SK-N-SH (cell line): ENCODE data around the gene AURKB. TPM values are rescaled to one million over a fixed set of nuclear protein-coding genes. Genes with fewer than 3 reads are reported as not detected.

Source experiments
- CTCF ChIA-PET: fragments of 300-600, 350-600 bp; formaldehyde crosslinking; extraction: SDS; loops from one replicate; lab custom pipeline; 2021; lab: Yijun Ruan, JAX
- POLR2A ChIA-PET: fragments of 350-600 bp; sonication (Branson Sonifier 250); formaldehyde crosslinking; extraction: SDS; loops from one replicate; lab custom pipeline; 2020; ENCODE audit warnings: antibody characterized with exemption, inconsistent platforms; lab: Yijun Ruan, JAX
- DNase-seq: peaks from one replicate; pipeline ENCODE4 v3.0.0; 2012
- H2AFZ ChIP-seq: fragments of 200-600 bp; sonication (generic); 2 replicates; pipeline ENCODE4 v1.8.1; 2016; ENCODE audit warnings: antibody characterized with exemption, mild to moderate bottlenecking, low read depth
- H3F3A ChIP-seq: fragments of 200-600 bp; sonication (generic); replicated peaks from 2 replicates; pipeline ENCODE3; 2016; ENCODE audit warnings: antibody characterized with exemption, mild to moderate bottlenecking; ENCODE audit not compliant: insufficient read depth
- H3K27ac ChIP-seq, 2 experiments: fragments of 200-500 bp in 1 of 2; fragments of 200-600 bp in 1 of 2; sonication (Bioruptor generic) in 1 of 2; sonication (generic), shearing (Covaris generic) in 1 of 2; 2 replicates each; pipeline versions ENCODE4 v1.5.1 to v1.6.1; 2014 to 2016; ENCODE audit warnings: low read depth in 2 of 2, inconsistent platforms in 1 of 2, low read length in 1 of 2, mild to moderate bottlenecking in 1 of 2, mixed read lengths in 1 of 2
- H3K27me3 ChIP-seq: fragments of 200-600 bp; sonication (generic), shearing (Covaris generic); 2 replicates; pipeline ENCODE4 v1.6.1; 2016; ENCODE audit warnings: mixed run types; ENCODE audit not compliant: insufficient read depth
- H3K36me3 ChIP-seq, 2 experiments: fragments of 200-500 bp in 1 of 2; fragments of 200-600 bp in 1 of 2; sonication (Bioruptor generic) in 1 of 2; sonication (generic) in 1 of 2; replicated peaks in 1 of 2; 2 replicates each; pipeline versions ENCODE3 to v1.5.1; 2014 to 2016; ENCODE audit warnings: low read length in 1 of 2, mild to moderate bottlenecking in 1 of 2; ENCODE audit not compliant: insufficient read depth in 2 of 2, control insufficient read depth in 1 of 2
- H3K4me1 ChIP-seq, 2 experiments: fragments of 200-500 bp in 1 of 2; fragments of 200-600 bp in 1 of 2; sonication (Bioruptor generic) in 1 of 2; sonication (generic), shearing (Covaris generic) in 1 of 2; 2 replicates each; pipeline versions ENCODE4 v1.5.1 to v1.6.1; 2014 to 2016; ENCODE audit warnings: low read depth in 1 of 2, low read length in 1 of 2, mixed run types in 1 of 2; ENCODE audit not compliant: insufficient read depth in 2 of 2, control insufficient read depth in 1 of 2
- H3K4me2 ChIP-seq: fragments of 200-600 bp; sonication (generic), shearing (Covaris generic); 2 replicates; pipeline ENCODE4 v1.6.1; 2017; ENCODE audit warnings: mixed run types
- H3K4me3 ChIP-seq, 2 experiments: fragments of 200-500 bp in 1 of 2; fragments of 200-600 bp in 1 of 2; sonication (Bioruptor generic) in 1 of 2; sonication (generic), shearing (Covaris generic) in 1 of 2; 2 replicates each; pipeline versions ENCODE4 v1.5.1 to v1.8.1; 2014 to 2016; ENCODE audit warnings: low read depth in 2 of 2, inconsistent platforms in 1 of 2, low read length in 1 of 2, mild to moderate bottlenecking in 1 of 2, mixed read lengths in 1 of 2, moderate library complexity in 1 of 2
- H3K79me2 ChIP-seq: fragments of 200-600 bp; sonication (generic); 2 replicates; pipeline ENCODE4 v1.8.1; 2017; ENCODE audit warnings: mild to moderate bottlenecking; ENCODE audit not compliant: insufficient read depth
- H3K9ac ChIP-seq: fragments of 200-600 bp; sonication (generic); 2 replicates; pipeline ENCODE4 v1.6.1; 2017; ENCODE audit warnings: mixed run types
- H3K9me2 ChIP-seq: fragments of 200-600 bp; sonication (generic); 2 replicates; pipeline ENCODE4 v1.6.1; 2017; ENCODE audit warnings: mixed run types
- H3K9me3 ChIP-seq: fragments of 200-600 bp; sonication (generic); 2 replicates; pipeline ENCODE4 v1.6.1; 2017; ENCODE audit warnings: mixed run types, mild to moderate bottlenecking, moderate library complexity
- H4K20me1 ChIP-seq: fragments of 200-600 bp; sonication (generic); 2 replicates; pipeline ENCODE4 v1.6.1; 2017; ENCODE audit warnings: mild to moderate bottlenecking, mixed run types; ENCODE audit not compliant: insufficient read depth
- ELF1 ChIP-seq: IDR thresholded peaks from 2 replicates; pipeline ENCODE4 v1.4.0; 2012
- EZH2phosphoT487 ChIP-seq: fragments of 200-600 bp; sonication (generic); IDR thresholded peaks from 2 replicates; pipeline ENCODE4 v1.6.1; 2017; ENCODE audit warnings: low read depth, mixed run types, mild to moderate bottlenecking, antibody characterized with exemption, moderate library complexity, borderline replicate concordance
- FOSL2 ChIP-seq: IDR thresholded peaks from 2 replicates; pipeline ENCODE4 v1.4.0; 2012; ENCODE audit warnings: low read depth, mild to moderate bottlenecking, moderate library complexity, borderline replicate concordance
- FOXJ3 ChIP-seq: sonication (generic); formaldehyde crosslinking; IDR thresholded peaks from 2 replicates; pipeline ENCODE4 v1.5.1; 2020; ENCODE audit warnings: mild to moderate bottlenecking, missing genetic modification reagents
- GABPA ChIP-seq: IDR thresholded peaks from 2 replicates; pipeline ENCODE4 v1.4.0; 2012; ENCODE audit warnings: low read depth, mild to moderate bottlenecking
- MXI1 ChIP-seq: IDR thresholded peaks from 2 replicates; pipeline ENCODE4 v1.6.1; 2012; ENCODE audit warnings: mild to moderate bottlenecking, low read depth, low read length, improper control_type of control experiment
- NFIC ChIP-seq: IDR thresholded peaks from 2 replicates; pipeline ENCODE4 v1.4.0; 2012; ENCODE audit warnings: borderline replicate concordance
- POLR2AphosphoS5 ChIP-seq: IDR thresholded peaks from 2 replicates; pipeline ENCODE4 v1.6.1; 2012; ENCODE audit warnings: low read depth, low read length
- REST ChIP-seq: IDR thresholded peaks from 2 replicates; pipeline ENCODE4 v1.6.1; 2012; ENCODE audit warnings: mild to moderate bottlenecking, low read depth, low read length, moderate library complexity
- RFX5 ChIP-seq: IDR thresholded peaks from 2 replicates; pipeline ENCODE4 v1.6.1; 2012; ENCODE audit warnings: mild to moderate bottlenecking, improper control_type of control experiment, low read length
- SIN3A ChIP-seq: IDR thresholded peaks from 2 replicates; pipeline ENCODE4 v1.6.1; 2012; ENCODE audit warnings: low read depth, mild to moderate bottlenecking, low read length, moderate library complexity, borderline replicate concordance
- TAF1 ChIP-seq: IDR thresholded peaks from 2 replicates; pipeline ENCODE4 v1.6.1; 2012; ENCODE audit warnings: low read depth, mild to moderate bottlenecking, low read length, moderate library complexity, borderline replicate concordance
- USF2 ChIP-seq: fragments of 150-350 bp; IDR thresholded peaks from 2 replicates; pipeline ENCODE4 v1.6.1; 2017; ENCODE audit warnings: antibody characterized with exemption, low read length, low read depth, borderline replicate concordance
- YY1 ChIP-seq: IDR thresholded peaks from 2 replicates; pipeline ENCODE4 v1.4.0; 2012; ENCODE audit warnings: low read depth, mild to moderate bottlenecking
- WGBS: methylation state at CpG from one replicate; pipeline ENCODE4 v1.1.6; 2017; ENCODE audit warnings: low lambda C conversion rate; 5-methylcytosine and 5-hydroxymethylcytosine counted together
- polyA plus RNA-seq, 3 experiments: library from polyadenylated mRNA; depleted of rRNA; stranded (reverse); fragments of >200 nt; gene quantifications; 2 replicates each; pipeline ENCODE4 v1.2.3, GENCODE V29; 2012
- TF ChIP-seq, protein P1 (sequence below): IDR thresholded peaks from 2 replicates; pipeline ENCODE4 v1.4.0; 2012; ENCODE audit warnings: low read depth, borderline replicate concordance
- TF ChIP-seq, protein P2 (sequence below): IDR thresholded peaks from 2 replicates; pipeline ENCODE4 v1.4.0; 2012; ENCODE audit warnings: low read depth, borderline replicate concordance
- TF ChIP-seq, protein P3 (sequence below): fragments of 150-350 bp; IDR thresholded peaks from 2 replicates; pipeline ENCODE4 v1.6.1; 2016; ENCODE audit warnings: mild to moderate bottlenecking, low read depth, low read length

Gene AURKB
- polyA plus RNA-seq, 1 of the 3 experiments (the other 2 are of a cell fraction): 43.9 TPM

GRCh38 chr17:8158267-8159031 is 51.9 kb downstream of the AURKB start (continued):
- TF ChIP-seq, protein P1, sequence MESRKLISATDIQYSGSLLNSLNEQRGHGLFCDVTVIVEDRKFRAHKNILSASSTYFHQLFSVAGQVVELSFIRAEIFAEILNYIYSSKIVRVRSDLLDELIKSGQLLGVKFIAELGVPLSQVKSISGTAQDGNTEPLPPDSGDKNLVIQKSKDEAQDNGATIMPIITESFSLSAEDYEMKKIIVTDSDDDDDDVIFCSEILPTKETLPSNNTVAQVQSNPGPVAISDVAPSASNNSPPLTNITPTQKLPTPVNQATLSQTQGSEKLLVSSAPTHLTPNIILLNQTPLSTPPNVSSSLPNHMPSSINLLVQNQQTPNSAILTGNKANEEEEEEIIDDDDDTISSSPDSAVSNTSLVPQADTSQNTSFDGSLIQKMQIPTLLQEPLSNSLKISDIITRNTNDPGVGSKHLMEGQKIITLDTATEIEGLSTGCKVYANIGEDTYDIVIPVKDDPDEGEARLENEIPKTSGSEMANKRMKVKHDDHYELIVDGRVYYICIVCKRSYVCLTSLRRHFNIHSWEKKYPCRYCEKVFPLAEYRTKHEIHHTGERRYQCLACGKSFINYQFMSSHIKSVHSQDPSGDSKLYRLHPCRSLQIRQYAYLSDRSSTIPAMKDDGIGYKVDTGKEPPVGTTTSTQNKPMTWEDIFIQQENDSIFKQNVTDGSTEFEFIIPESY: no peak
- TF ChIP-seq REST: no peak
- TF ChIP-seq FOXJ3 (CRISPR knock-in tag): no peak
- TF ChIP-seq GABPA: no peak
- no peak for TF ChIP-seq RFX5
- TF ChIP-seq, protein P2, sequence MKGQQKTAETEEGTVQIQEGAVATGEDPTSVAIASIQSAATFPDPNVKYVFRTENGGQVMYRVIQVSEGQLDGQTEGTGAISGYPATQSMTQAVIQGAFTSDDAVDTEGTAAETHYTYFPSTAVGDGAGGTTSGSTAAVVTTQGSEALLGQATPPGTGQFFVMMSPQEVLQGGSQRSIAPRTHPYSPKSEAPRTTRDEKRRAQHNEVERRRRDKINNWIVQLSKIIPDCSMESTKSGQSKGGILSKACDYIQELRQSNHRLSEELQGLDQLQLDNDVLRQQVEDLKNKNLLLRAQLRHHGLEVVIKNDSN: no peak

DNA sequence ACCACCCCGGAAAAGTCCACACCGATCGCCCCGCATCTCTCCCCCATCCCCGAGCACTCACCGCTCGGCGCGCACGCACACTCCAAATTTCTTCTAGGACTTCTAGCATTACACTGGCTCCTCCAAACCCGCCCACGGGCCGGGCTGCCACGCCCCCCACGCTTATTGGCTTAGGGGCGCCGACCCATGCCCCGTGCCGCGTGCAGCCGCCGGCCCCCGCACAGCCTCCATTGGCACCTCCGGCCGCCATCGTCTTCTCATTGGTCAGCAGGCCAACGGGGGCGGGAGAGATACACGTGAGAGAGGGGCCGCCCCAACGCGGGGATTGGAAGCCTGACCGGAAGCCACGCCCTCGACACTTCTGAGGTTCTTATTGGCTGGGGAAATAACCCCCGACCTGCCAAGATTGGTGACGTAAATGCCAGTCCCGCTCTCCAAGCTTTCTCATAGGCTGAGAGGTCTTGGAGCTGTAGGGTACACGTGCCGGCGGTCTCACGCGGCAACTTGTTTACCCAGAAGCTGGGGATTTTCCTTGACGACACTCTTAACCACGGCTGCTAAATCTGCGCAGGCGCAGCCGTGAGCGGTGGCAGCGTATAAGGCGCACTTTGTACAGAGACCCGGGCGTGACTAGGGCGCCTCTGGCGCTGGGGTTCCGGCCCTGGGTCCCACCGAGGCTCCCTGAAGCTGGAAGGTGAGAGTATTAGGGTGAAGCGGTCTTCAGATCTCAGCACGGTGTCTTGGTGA is 54.0 kb downstream of the AURKB start:
- Histone ChIP-seq H3K79me2 (peaks cover 38% of the 10 kb centered on the region), H3K9me3 (no peaks in the 10 kb centered on the region), H2AFZ (no peak overlapping the region; the same call in 1 of the 2 replicates), H3F3A (peaks cover 46% of the 10 kb centered on the region), H3K27ac (peak overlapping the region; percentile 91 to 95), H3K4me1 (peaks cover 36 to 47% of the 10 kb centered on the region in 2 experiments; a peak in 3 of 4 replicates), H3K4me2 (peak overlapping the region; percentile 95), H3K36me3 (peaks cover 15 to 22% of the 10 kb centered on the region in 2 experiments), H3K9me2 (no peaks in the 10 kb centered on the region), H3K4me3 (peak overlapping the region; percentile 54 to 78), H4K20me1 (no peaks in the 10 kb centered on the region; the same call in 1 of the 2 replicates), H3K9ac (peak overlapping the region; percentile 98), H3K27me3 (no peaks in the 10 kb centered on the region)
- 2% methylated on average over 49 of the region's 59 CpGs for WGBS
- DNase-seq: peak; percentile 92
- CTCF ChIA-PET: interaction anchor here (0.6 to 9.4 kb wide), 14 partner anchors 8 to 948 kb away, joined by 3 to 98 read pairs (median 4); partner anchors contain the start of genes AURKB and HES7
- POLR2A ChIA-PET: interaction anchor here (0.6 to 2.1 kb wide), 9 partner anchors 12 to 91 kb away, joined by 3 to 13 read pairs (median 4); partner anchors contain the start of genes BORCS6 and CTC1
- TF ChIP-seq MXI1 (peak; percentile 91), SIN3A (peak; percentile 44; the same call in 1 of the 2 replicates), EZH2phosphoT487 (no peak), FOSL2 (no peak), TAF1 (peak; percentile 56; the same call in 1 of the 2 replicates), NFIC (peak; percentile 43; the same call in 1 of the 2 replicates), YY1 (peak; percentile 36), POLR2AphosphoS5 (peak; percentile 74), ELF1 (peak; percentile 37; the same call in 1 of the 2 replicates), USF2 (peak; percentile 5; the same call in 1 of the 2 replicates)
- TF ChIP-seq, protein P3, sequence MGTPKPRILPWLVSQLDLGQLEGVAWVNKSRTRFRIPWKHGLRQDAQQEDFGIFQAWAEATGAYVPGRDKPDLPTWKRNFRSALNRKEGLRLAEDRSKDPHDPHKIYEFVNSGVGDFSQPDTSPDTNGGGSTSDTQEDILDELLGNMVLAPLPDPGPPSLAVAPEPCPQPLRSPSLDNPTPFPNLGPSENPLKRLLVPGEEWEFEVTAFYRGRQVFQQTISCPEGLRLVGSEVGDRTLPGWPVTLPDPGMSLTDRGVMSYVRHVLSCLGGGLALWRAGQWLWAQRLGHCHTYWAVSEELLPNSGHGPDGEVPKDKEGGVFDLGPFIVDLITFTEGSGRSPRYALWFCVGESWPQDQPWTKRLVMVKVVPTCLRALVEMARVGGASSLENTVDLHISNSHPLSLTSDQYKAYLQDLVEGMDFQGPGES: peak; percentile 83
